Gastroesophageal sphincter (tissue), 3 donors: Measurements from ENCODE around the gene KCNMA1.

Source experiments
- POLR2A ChIP-seq, 2 donors: fragments of 450-650 bp; IDR thresholded peaks; one replicate each; pipeline ENCODE4 v1.6.1; 2017; ENCODE audit warnings: antibody characterized with exemption in 2 of 2, mild to moderate bottlenecking in 2 of 2, moderate library complexity in 1 of 2
- POLR2AphosphoS5 ChIP-seq: sonication (generic); formaldehyde crosslinking; IDR thresholded peaks from one replicate; pipeline ENCODE4 v1.6.1; 2017; ENCODE audit warnings: antibody characterized with exemption
- TF ChIP-seq, protein P1 (sequence below), 4 experiments: fragments of 200-600 bp in 2 of 4; fragments of 450-650 bp in 2 of 4; sonication (generic) in 1 of 4; IDR thresholded peaks; one replicate each; pipeline ENCODE4 v1.5.1; 2017 to 2019; ENCODE audit warnings: antibody characterized with exemption in 4 of 4, mild to moderate bottlenecking in 2 of 4, moderate library complexity in 2 of 4

DNA sequence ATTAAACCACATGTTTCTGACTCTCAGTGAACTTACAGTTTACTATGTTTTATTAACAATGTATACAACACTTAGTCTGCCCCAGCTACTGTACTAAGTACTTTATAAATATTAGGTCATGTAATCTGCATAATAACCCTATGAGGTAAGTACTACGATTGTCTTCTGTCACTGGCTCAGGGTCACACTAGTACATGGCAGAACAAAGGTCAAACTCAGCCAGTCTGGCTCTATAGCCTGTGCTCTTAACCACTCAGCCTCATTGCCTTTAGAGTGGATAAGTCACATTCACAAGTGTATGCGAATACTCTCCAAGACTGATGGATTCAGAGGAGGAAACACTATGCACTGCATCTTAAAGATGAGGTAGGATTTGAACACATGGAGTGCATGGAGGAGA lies 252.3 kb downstream of the KCNMA1 start:
- TF ChIP-seq, protein P1, sequence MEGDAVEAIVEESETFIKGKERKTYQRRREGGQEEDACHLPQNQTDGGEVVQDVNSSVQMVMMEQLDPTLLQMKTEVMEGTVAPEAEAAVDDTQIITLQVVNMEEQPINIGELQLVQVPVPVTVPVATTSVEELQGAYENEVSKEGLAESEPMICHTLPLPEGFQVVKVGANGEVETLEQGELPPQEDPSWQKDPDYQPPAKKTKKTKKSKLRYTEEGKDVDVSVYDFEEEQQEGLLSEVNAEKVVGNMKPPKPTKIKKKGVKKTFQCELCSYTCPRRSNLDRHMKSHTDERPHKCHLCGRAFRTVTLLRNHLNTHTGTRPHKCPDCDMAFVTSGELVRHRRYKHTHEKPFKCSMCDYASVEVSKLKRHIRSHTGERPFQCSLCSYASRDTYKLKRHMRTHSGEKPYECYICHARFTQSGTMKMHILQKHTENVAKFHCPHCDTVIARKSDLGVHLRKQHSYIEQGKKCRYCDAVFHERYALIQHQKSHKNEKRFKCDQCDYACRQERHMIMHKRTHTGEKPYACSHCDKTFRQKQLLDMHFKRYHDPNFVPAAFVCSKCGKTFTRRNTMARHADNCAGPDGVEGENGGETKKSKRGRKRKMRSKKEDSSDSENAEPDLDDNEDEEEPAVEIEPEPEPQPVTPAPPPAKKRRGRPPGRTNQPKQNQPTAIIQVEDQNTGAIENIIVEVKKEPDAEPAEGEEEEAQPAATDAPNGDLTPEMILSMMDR (IDR thresholded peaks at IDR 0.05): no peak
- no peak for TF ChIP-seq POLR2AphosphoS5
- no peak for TF ChIP-seq POLR2A (IDR thresholded peaks at IDR 0.05)
